ENCODE measurements around the gene MED22.
"Not testable (repeated sequence)": the region's sequence is repeated elsewhere in the genome, so short reads cannot be mapped to it uniquely, and the experiment has no call there.

The MED22 gene

DNA sequence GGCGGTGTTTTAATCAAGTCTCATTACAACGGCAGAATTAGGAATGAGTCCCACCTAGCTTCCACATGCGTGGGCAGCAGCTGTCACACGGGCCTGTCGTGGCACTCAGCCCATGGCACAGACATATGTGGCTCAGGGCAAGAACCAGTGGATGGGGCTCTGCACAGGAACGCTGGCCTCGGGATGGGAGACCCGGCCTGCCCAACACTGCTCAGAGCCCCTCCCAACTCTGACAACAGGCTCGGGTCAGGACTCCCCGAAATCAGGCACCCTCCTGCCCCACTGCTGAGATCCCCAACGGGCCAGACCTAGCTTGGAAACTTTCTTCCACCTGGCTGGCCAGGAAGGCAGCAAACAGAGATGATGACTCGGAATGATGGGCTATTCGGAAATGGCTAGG is 7.0 kb downstream of the MED22 start:
- no peak for TF ChIP-seq EZH2phosphoT487 (conservative IDR thresholded peaks at IDR 0.05; ENCODE audit: low read length)
- Histone ChIP-seq H3K27ac (ENCODE audit: low read depth, low read length) (no peak overlapping the region), H3K9me3 (ENCODE audit: insufficient read depth, low read length) (no peaks in the 10 kb centered on the region), H3K4me2 (ENCODE audit: low read depth, low read length, poor library complexity, severe bottlenecking) (no peak overlapping the region), H3K79me2 (ENCODE audit: insufficient read depth, low read length) (peaks cover under 1% of the 10 kb centered on the region; the same call in 1 of the 2 replicates), H4K20me1 (ENCODE audit: low read depth, low read length) (no peaks in the 10 kb centered on the region), H3K9me2 (replicated peaks; ENCODE audit: insufficient read depth, low read length) (no peaks in the 10 kb centered on the region), H2AFZ (ENCODE audit: low read depth, low read length, severe bottlenecking) (no peak overlapping the region), H3K27me3 (ENCODE audit: low read length) (no peaks in the 10 kb centered on the region), H3K4me3 (ENCODE audit: insufficient read depth, low read length, poor library complexity, severe bottlenecking) (no peak overlapping the region), H3F3A (ENCODE audit: insufficient read depth) (peaks cover 9% of the 10 kb centered on the region), H3K9ac (ENCODE audit: low read length) (no peak overlapping the region), H3K36me3 (ENCODE audit: low read length) (no peaks in the 10 kb centered on the region)

DNA sequence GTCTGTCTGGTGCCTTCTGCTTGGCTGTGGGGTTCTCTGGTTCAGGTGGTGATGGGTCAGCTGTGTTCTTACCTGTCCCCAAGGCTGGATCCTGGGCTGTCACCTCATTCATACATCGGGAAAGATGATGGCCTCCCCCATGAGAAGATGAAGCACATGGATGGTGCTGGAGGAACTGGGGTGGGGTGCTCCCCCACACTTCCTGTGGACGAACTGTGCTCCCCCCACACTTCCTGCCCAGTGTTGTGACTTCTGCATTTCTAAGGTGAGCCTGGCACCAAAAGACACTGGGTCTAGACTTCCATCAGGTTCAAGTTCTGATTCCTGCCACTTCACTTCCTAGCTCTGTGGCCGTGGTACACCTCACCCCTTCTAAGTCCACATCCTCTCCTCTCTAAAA is 7.7 kb downstream of the MED22 start:
- no peaks in the 10 kb centered on the region for H3K9me2 ChIP-seq (replicated peaks; ENCODE audit: insufficient read depth, low read length)
- H3K79me2 ChIP-seq (ENCODE audit: insufficient read depth, low read length), result peaks cover 7% of the 10 kb centered on the region
- H3F3A ChIP-seq (ENCODE audit: insufficient read depth), result peaks cover 9% of the 10 kb centered on the region
- no peaks in the 10 kb centered on the region for H4K20me1 ChIP-seq (ENCODE audit: low read depth, low read length)
- no peaks in the 10 kb centered on the region for H3K27me3 ChIP-seq (ENCODE audit: low read length)
- H3K4me2 ChIP-seq (ENCODE audit: low read depth, low read length, poor library complexity, severe bottlenecking), result no peak overlapping the region
- TF ChIP-seq, protein P1, sequence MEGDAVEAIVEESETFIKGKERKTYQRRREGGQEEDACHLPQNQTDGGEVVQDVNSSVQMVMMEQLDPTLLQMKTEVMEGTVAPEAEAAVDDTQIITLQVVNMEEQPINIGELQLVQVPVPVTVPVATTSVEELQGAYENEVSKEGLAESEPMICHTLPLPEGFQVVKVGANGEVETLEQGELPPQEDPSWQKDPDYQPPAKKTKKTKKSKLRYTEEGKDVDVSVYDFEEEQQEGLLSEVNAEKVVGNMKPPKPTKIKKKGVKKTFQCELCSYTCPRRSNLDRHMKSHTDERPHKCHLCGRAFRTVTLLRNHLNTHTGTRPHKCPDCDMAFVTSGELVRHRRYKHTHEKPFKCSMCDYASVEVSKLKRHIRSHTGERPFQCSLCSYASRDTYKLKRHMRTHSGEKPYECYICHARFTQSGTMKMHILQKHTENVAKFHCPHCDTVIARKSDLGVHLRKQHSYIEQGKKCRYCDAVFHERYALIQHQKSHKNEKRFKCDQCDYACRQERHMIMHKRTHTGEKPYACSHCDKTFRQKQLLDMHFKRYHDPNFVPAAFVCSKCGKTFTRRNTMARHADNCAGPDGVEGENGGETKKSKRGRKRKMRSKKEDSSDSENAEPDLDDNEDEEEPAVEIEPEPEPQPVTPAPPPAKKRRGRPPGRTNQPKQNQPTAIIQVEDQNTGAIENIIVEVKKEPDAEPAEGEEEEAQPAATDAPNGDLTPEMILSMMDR (IDR thresholded peaks at IDR 0.05; ENCODE audit: insufficient read depth, low read length, poor library complexity, severe bottlenecking), result no peak
- no peak for TF ChIP-seq EZH2phosphoT487 (conservative IDR thresholded peaks at IDR 0.05; ENCODE audit: low read length)
- H3K27ac ChIP-seq (ENCODE audit: low read depth, low read length), result no peak overlapping the region
- H3K9ac ChIP-seq (ENCODE audit: low read length), result no peak overlapping the region
- H3K4me3 ChIP-seq (ENCODE audit: insufficient read depth, low read length, poor library complexity, severe bottlenecking), result no peak overlapping the region
- H3K36me3 ChIP-seq (ENCODE audit: low read length), result no peaks in the 10 kb centered on the region
- H2AFZ ChIP-seq (ENCODE audit: low read depth, low read length, severe bottlenecking), result no peak overlapping the region
- no peaks in the 10 kb centered on the region for H3K9me3 ChIP-seq (ENCODE audit: insufficient read depth, low read length)

DNA sequence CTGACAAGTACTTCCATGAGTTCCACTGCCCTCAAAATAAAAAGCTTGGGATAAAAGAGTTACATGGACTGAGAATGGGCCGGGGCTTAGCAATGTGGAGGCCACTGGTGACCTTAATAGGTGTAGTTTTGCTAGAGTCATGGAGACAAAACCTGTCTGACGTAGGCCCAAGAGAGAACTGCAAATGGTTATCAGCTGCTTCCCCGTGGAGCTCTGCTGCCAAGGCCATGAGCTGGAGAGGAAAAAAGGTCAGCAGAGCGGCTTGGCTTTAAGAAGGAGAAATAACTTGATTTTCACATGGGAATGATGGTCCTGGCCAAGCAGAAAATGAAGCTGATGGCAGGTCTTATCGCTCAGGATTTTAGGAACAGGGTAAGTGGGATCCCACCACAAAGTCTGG is 8.3 kb downstream of the MED22 start:
- H3K9me2 ChIP-seq (replicated peaks; ENCODE audit: insufficient read depth, low read length), result no peaks in the 10 kb centered on the region
- no peaks in the 10 kb centered on the region for H3K9me3 ChIP-seq (ENCODE audit: insufficient read depth, low read length)
- no peaks in the 10 kb centered on the region for H3K27me3 ChIP-seq (ENCODE audit: low read length)
- H2AFZ ChIP-seq (ENCODE audit: low read depth, low read length, severe bottlenecking), result no peak overlapping the region
- no peak overlapping the region for H3K4me3 ChIP-seq (ENCODE audit: insufficient read depth, low read length, poor library complexity, severe bottlenecking)
- no peak overlapping the region for H3K4me2 ChIP-seq (ENCODE audit: low read depth, low read length, poor library complexity, severe bottlenecking)
- no peaks in the 10 kb centered on the region for H3K36me3 ChIP-seq (ENCODE audit: low read length)
- TF ChIP-seq, protein P1 (IDR thresholded peaks at IDR 0.05; ENCODE audit: insufficient read depth, low read length, poor library complexity, severe bottlenecking), result no peak
- TF ChIP-seq EZH2phosphoT487 (conservative IDR thresholded peaks at IDR 0.05; ENCODE audit: low read length), result no peak
- H3K79me2 ChIP-seq (ENCODE audit: insufficient read depth, low read length), result peaks cover 13% of the 10 kb centered on the region
- no peaks in the 10 kb centered on the region for H4K20me1 ChIP-seq (ENCODE audit: low read depth, low read length)
- no peak overlapping the region for H3K9ac ChIP-seq (ENCODE audit: low read length)
- no peak overlapping the region for H3K27ac ChIP-seq (ENCODE audit: low read depth, low read length)
- peaks cover 9% of the 10 kb centered on the region for H3F3A ChIP-seq (ENCODE audit: insufficient read depth)

DNA sequence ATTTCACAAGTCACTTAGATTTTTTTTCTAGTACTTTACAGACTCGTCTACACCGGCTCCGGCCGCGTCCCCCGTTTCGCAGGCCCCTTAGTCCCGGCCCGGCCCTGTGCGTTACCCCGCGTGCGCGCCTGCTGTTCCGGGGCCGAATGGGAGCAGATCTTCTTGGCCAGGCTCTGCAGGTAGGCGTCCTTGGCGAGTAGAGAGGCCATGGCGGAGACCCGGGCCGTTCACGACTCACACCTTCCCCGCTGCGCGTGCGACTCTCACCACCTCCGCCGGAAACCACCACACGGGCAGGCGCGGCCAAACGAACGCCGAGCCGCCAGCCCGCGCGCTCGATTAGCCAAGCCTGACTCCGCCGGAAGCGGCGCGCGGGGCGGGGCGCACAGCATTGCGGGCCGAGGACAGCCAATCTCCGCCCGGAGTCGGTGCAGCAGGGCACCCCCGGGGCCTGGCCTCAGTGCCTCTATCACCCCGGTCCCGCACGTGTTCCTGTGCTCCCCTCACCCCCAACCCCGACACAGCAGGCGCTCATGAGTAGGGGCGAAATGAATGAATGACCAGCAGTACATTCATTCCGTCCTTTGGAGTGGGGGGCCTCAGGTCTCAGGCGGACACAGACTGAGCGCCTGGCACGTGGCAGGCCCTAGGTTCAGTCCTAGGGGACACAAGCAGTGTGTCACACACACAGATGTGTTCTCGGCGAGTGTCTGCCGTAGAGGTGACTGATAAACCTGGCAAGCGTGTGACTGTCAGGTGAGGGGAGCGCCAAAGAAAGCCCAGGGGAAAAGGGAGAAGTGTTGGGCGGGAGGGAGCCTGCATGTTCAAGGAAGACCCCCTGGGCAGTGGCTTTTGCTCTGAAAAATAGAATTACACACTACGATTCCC is 11.8 kb downstream of the MED22 start, which contains the start of gene SURF6:
TSS of gene SURF6 (minus strand) at position 265 of the 888 bp plus-strand sequence. CDS start at position 209, 56 bp downstream.
- peak within 1 kb of the TSS; percentile 93 for H3K4me3 ChIP-seq (ENCODE audit: insufficient read depth, low read length, poor library complexity, severe bottlenecking)
- H3K9me3 ChIP-seq (ENCODE audit: insufficient read depth, low read length), result no peaks in the 10 kb centered on the region
- no peaks in the 10 kb centered on the region for H3K36me3 ChIP-seq (ENCODE audit: low read length)
- H3K27me3 ChIP-seq (ENCODE audit: low read length), result no peaks in the 10 kb centered on the region
- H3F3A ChIP-seq (ENCODE audit: insufficient read depth), result peaks cover 9% of the 10 kb centered on the region
- H4K20me1 ChIP-seq (ENCODE audit: low read depth, low read length), result no peaks in the 10 kb centered on the region
- H3K4me2 ChIP-seq (ENCODE audit: low read depth, low read length, poor library complexity, severe bottlenecking), result peak within 1 kb of the TSS; percentile 73
- TF ChIP-seq EZH2phosphoT487 (conservative IDR thresholded peaks at IDR 0.05; ENCODE audit: low read length), result no peak
- TF ChIP-seq, protein P1 (IDR thresholded peaks at IDR 0.05; ENCODE audit: insufficient read depth, low read length, poor library complexity, severe bottlenecking), result no peak
- H3K9ac ChIP-seq (ENCODE audit: low read length), result peak within 1 kb of the TSS; percentile 69
- peak within 1 kb of the TSS; percentile 72 for H3K27ac ChIP-seq (ENCODE audit: low read depth, low read length)
- H3K9me2 ChIP-seq (replicated peaks; ENCODE audit: insufficient read depth, low read length), result no peaks in the 10 kb centered on the region
- H3K79me2 ChIP-seq (ENCODE audit: insufficient read depth, low read length), result peaks cover 17% of the 10 kb centered on the region
- H2AFZ ChIP-seq (ENCODE audit: low read depth, low read length, severe bottlenecking), result peak within 1 kb of the TSS; percentile 79

DNA sequence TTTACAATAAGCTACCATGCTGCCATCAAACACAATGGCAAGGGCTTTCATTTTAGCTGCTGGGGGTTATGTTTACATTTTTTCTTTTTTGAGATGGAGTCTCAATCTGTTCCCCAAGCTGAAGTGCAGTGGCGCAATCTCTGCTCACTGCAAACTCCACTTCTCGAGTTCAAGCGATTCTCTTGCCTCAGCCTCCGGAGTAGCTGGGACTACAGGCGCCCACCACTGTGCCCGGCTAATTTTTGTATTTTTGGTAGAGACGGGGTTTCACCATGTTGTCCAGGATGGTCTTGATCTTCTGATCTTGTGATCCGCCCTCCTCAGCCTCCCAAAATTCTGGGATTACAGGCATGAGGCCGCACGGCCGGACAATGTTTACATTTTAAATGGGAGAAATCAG is 13.0 kb downstream of the MED22 start:
- H3K27me3 ChIP-seq (ENCODE audit: low read length); H3K9me2 ChIP-seq (replicated peaks; ENCODE audit: insufficient read depth, low read length); H2AFZ ChIP-seq (ENCODE audit: low read depth, low read length, severe bottlenecking); H3K27ac ChIP-seq (ENCODE audit: low read depth, low read length); H3K36me3 ChIP-seq (ENCODE audit: low read length); H3K9me3 ChIP-seq (ENCODE audit: insufficient read depth, low read length); H4K20me1 ChIP-seq (ENCODE audit: low read depth, low read length): not testable (repeated sequence)
- H3K4me3 ChIP-seq (ENCODE audit: insufficient read depth, low read length, poor library complexity, severe bottlenecking), result peak overlapping the region; percentile 93
- peaks cover 17% of the 10 kb centered on the region for H3K79me2 ChIP-seq (ENCODE audit: insufficient read depth, low read length)
- peak overlapping the region; percentile 69 for H3K9ac ChIP-seq (ENCODE audit: low read length)
- peaks cover 19% of the 10 kb centered on the region for H3F3A ChIP-seq (ENCODE audit: insufficient read depth)
- H3K4me2 ChIP-seq (ENCODE audit: low read depth, low read length, poor library complexity, severe bottlenecking), result peak overlapping the region; percentile 73

Measured in SU-DHL-6 (cell line).